H1 (cell line): ENCODE measurements around the gene RNF187. TPM values are rescaled to one million over a fixed set of nuclear protein-coding genes. Genes with fewer than 3 reads are reported as not detected.

Experiments
- CTCF ChIA-PET: fragments of 300-600 bp; sonication (Branson Sonifier 250); formaldehyde crosslinking; loops from one replicate; lab custom pipeline; 2021; ENCODE audit not compliant: partially characterized antibody; lab: Charles Lee
- POLR2A ChIA-PET: fragments of 300-600 bp; sonication (Branson Sonifier 250); formaldehyde crosslinking; loops from one replicate; lab custom pipeline; 2021; ENCODE audit warnings: inconsistent platforms; ENCODE audit not compliant: partially characterized antibody; lab: Charles Lee
- DNase-seq, 2 experiments: peaks; one replicate each; pipeline versions ENCODE4 v3.0.0 to v3.0.0-alpha.2; 2010 to 2022; ENCODE audit warnings: low spot score in 2 of 2, low read depth in 1 of 2, mixed read lengths in 1 of 2
- FAIRE-seq: peaks from 2 replicates; lab custom pipeline; 2011; peaks lifted over from hg19 to GRCh38; lab: Jason Lieb, UNC
- H2AFZ ChIP-seq: 2 replicates; pipeline ENCODE4 v1.8.1; 2012; ENCODE audit warnings: low read length, inconsistent platforms
- H2AK5ac ChIP-seq: 2 replicates; pipeline ENCODE4 v1.6.1; 2013; ENCODE audit warnings: low read depth, low read length
- H2BK120ac ChIP-seq: replicated peaks from 2 replicates; pipeline ENCODE3; 2013; ENCODE audit warnings: low read depth, low read length, inconsistent platforms
- H2BK12ac ChIP-seq: 2 replicates; pipeline ENCODE4 v1.6.1; 2013; ENCODE audit warnings: low read depth, low read length
- H2BK15ac ChIP-seq: 2 replicates; pipeline ENCODE4 v1.6.1; 2013; ENCODE audit warnings: low read length
- H2BK20ac ChIP-seq: 2 replicates; pipeline ENCODE4 v1.6.1; 2013; ENCODE audit warnings: low read length
- H2BK5ac ChIP-seq: 2 replicates; pipeline ENCODE4 v1.6.1; 2013; ENCODE audit warnings: low read depth, low read length
- H3K14ac ChIP-seq: 2 replicates; pipeline ENCODE4 v1.6.1; 2013; ENCODE audit warnings: inconsistent platforms; ENCODE audit not compliant: insufficient read length
- H3K18ac ChIP-seq: 2 replicates; pipeline ENCODE4 v1.6.1; 2013; ENCODE audit warnings: low read length; ENCODE audit errors: extremely low read depth
- H3K23ac ChIP-seq: 2 replicates; pipeline ENCODE4 v1.6.1; 2013; ENCODE audit warnings: inconsistent platforms; ENCODE audit not compliant: insufficient read length
- H3K23me2 ChIP-seq: 2 replicates; pipeline ENCODE4 v1.6.1; 2013; ENCODE audit warnings: low read depth, low read length
- H3K27ac ChIP-seq: 2 replicates; pipeline ENCODE4 v1.6.1; 2011; ENCODE audit warnings: low read depth, low read length, inconsistent platforms
- H3K27me3 ChIP-seq, 4 experiments: replicated peaks in 1 of 4; 1 replicate in 1 of 4; 2 replicates in 3 of 4; pipeline versions ENCODE4 v1.6.1 to v1.8.1; 2011 to 2013; ENCODE audit warnings: low read length in 3 of 4, mild to moderate bottlenecking in 3 of 4, inconsistent platforms in 2 of 4, mixed read lengths in 2 of 4, moderate library complexity in 1 of 4; ENCODE audit not compliant: control insufficient read depth in 3 of 4, insufficient read depth in 3 of 4; ENCODE audit errors: extremely low read depth in 1 of 4
- H3K36me3 ChIP-seq, 4 experiments: 2 replicates each; pipeline versions ENCODE4 v1.6.1 to v1.8.1; 2011 to 2013; ENCODE audit warnings: mild to moderate bottlenecking in 4 of 4, low read length in 3 of 4, moderate library complexity in 2 of 4, control low read depth in 1 of 4, inconsistent platforms in 1 of 4; ENCODE audit not compliant: insufficient read depth in 4 of 4, control insufficient read depth in 2 of 4
- H3K4ac ChIP-seq: replicated peaks from 2 replicates; pipeline ENCODE3; 2013; ENCODE audit warnings: low read length, low read depth, mixed read lengths, inconsistent platforms; ENCODE audit not compliant: insufficient read length
- H3K4me1 ChIP-seq, 4 experiments: replicated peaks in 1 of 4; 1 replicate in 1 of 4; 2 replicates in 3 of 4; pipeline versions ENCODE4 v1.6.1 to v1.8.1; 2011 to 2013; ENCODE audit warnings: low read length in 3 of 4, inconsistent platforms in 2 of 4, mixed read lengths in 1 of 4; ENCODE audit not compliant: insufficient read depth in 4 of 4, control insufficient read depth in 3 of 4
- H3K4me2 ChIP-seq, 2 experiments: 2 replicates each; pipeline versions ENCODE4 v1.6.1 to v1.8.1; 2011 to 2013; ENCODE audit warnings: low read depth in 2 of 2, low read length in 2 of 2, control low read depth in 1 of 2, inconsistent platforms in 1 of 2, mild to moderate bottlenecking in 1 of 2; ENCODE audit not compliant: insufficient read depth in 1 of 2
- H3K4me3 ChIP-seq, 4 experiments: fragments of 200-600, 300-600 bp in 1 of 4; sonication (generic), shearing (Covaris generic), sonication (Bioruptor Twin) in 1 of 4; 2 replicates each; pipeline versions ENCODE4 v1.5.1 to v1.8.1; 2011 to 2016; ENCODE audit warnings: low read length in 4 of 4, low read depth in 3 of 4, control low read depth in 2 of 4, inconsistent platforms in 2 of 4, mild to moderate bottlenecking in 2 of 4, mixed read lengths in 1 of 4, moderate library complexity in 1 of 4; ENCODE audit not compliant: insufficient read depth in 2 of 4; ENCODE audit errors: extremely low read depth in 1 of 4
- H3K56ac ChIP-seq: replicated peaks from 2 replicates; pipeline ENCODE3; 2013; ENCODE audit warnings: low read depth, mild to moderate bottlenecking, mixed read lengths, low read length, inconsistent platforms; ENCODE audit not compliant: insufficient read length
- H3K79me1 ChIP-seq: 2 replicates; pipeline ENCODE4 v1.6.1; 2013; ENCODE audit warnings: low read depth, low read length, control low read depth
- H3K79me2 ChIP-seq, 2 experiments: 2 replicates each; pipeline versions ENCODE4 v1.6.1 to v1.8.1; 2012 to 2013; ENCODE audit warnings: low read length in 2 of 2, mild to moderate bottlenecking in 2 of 2, inconsistent platforms in 1 of 2; ENCODE audit not compliant: insufficient read depth in 2 of 2, control insufficient read depth in 1 of 2
- H3K9ac ChIP-seq, 4 experiments: replicated peaks in 1 of 4; 1 replicate in 1 of 4; 2 replicates in 3 of 4; pipeline versions ENCODE4 v1.6.1 to v1.8.1; 2011 to 2013; ENCODE audit warnings: low read depth in 3 of 4, low read length in 3 of 4, control low read depth in 2 of 4, mild to moderate bottlenecking in 2 of 4, moderate library complexity in 2 of 4, inconsistent platforms in 1 of 4; ENCODE audit errors: extremely low read depth in 1 of 4
- H3K9me3 ChIP-seq, 2 experiments: 2 replicates each; pipeline versions ENCODE4 v1.6.1 to v1.8.1; 2012 to 2013; ENCODE audit warnings: mild to moderate bottlenecking in 2 of 2, moderate library complexity in 2 of 2, control low read depth in 1 of 2, inconsistent platforms in 1 of 2, low read depth in 1 of 2, low read length in 1 of 2, mixed read lengths in 1 of 2; ENCODE audit not compliant: insufficient read depth in 2 of 2
- H4K20me1 ChIP-seq, 2 experiments: replicated peaks in 1 of 2; 2 replicates each; pipeline versions ENCODE3 to v1.8.1; 2011 to 2013; ENCODE audit warnings: inconsistent platforms in 2 of 2, low read length in 2 of 2, mild to moderate bottlenecking in 1 of 2; ENCODE audit not compliant: insufficient read depth in 2 of 2, control insufficient read depth in 1 of 2
- H4K5ac ChIP-seq: 2 replicates; pipeline ENCODE4 v1.6.1; 2013; ENCODE audit warnings: low read length, low read depth, mixed read lengths, inconsistent platforms; ENCODE audit not compliant: insufficient read length
- H4K8ac ChIP-seq: 2 replicates; pipeline ENCODE4 v1.8.0; 2013; ENCODE audit warnings: mild to moderate bottlenecking, moderate library complexity, low read length, inconsistent platforms; ENCODE audit not compliant: insufficient read depth; ENCODE audit errors: extremely low read depth
- H4K91ac ChIP-seq: replicated peaks from 2 replicates; pipeline ENCODE3; 2013; ENCODE audit warnings: low read length, mixed read lengths, inconsistent platforms; ENCODE audit not compliant: insufficient read length
- EGR1 ChIP-seq: IDR thresholded peaks from 2 replicates; pipeline ENCODE4 v1.6.1; 2011; ENCODE audit warnings: low read depth, low read length, borderline replicate concordance
- MAFK ChIP-seq: IDR thresholded peaks from 2 replicates; pipeline ENCODE4 v1.6.1; 2012; ENCODE audit warnings: low read depth, mild to moderate bottlenecking, improper control_type of control experiment, low read length
- MAX ChIP-seq: IDR thresholded peaks from 2 replicates; pipeline ENCODE4 v1.6.1; 2012; ENCODE audit warnings: inconsistent platforms
- NANOG ChIP-seq: IDR thresholded peaks from 2 replicates; pipeline ENCODE4 v1.6.1; 2011; ENCODE audit warnings: low read length, low read depth, mild to moderate bottlenecking, inconsistent platforms; ENCODE audit not compliant: insufficient read depth, poor library complexity, severe bottlenecking
- SAP30 ChIP-seq: fragments of 300-600 bp; sonication (generic); IDR thresholded peaks from 2 replicates; pipeline ENCODE4 v1.7.1; 2012; ENCODE audit warnings: low read length, moderate library complexity, mild to moderate bottlenecking, inconsistent platforms; ENCODE audit not compliant: insufficient read depth, insufficient replicate concordance
- TBP ChIP-seq: IDR thresholded peaks from 2 replicates; pipeline ENCODE4 v1.6.1; 2011; ENCODE audit warnings: low read depth, low read length, improper control_type of control experiment
- WGBS, 2 experiments: shearing (Covaris generic) in 1 of 2; methylation state at CpG; one replicate each; pipeline versions ENCODE4 v1.1.6 to v1.1.7; 2013 to 2015; ENCODE audit warnings: low lambda C conversion rate in 2 of 2, mixed read lengths in 2 of 2, inconsistent platforms in 1 of 2, low coverage in 1 of 2, missing lambda C conversion rate in 1 of 2; ENCODE audit not compliant: insufficient replicate concordance in 2 of 2, insufficient coverage in 1 of 2, insufficient read length in 1 of 2; ENCODE audit errors: extremely low coverage in 1 of 2, missing lambda C conversion rate in 1 of 2; 5-methylcytosine and 5-hydroxymethylcytosine counted together
- polyA plus RNA-seq, 7 experiments: library from polyadenylated mRNA; depleted of rRNA in 3 of 7; stranded (reverse) in 5 of 7; unstranded in 2 of 7; fragments of >200 nt in 5 of 7; fragments of 200-250 nt in 2 of 7; gene quantifications; 1 replicate in 5 of 7; 2 replicates in 1 of 7; 4 replicates in 1 of 7; pipeline versions ENCODE4 v1.2.1 to v1.2.3, GENCODE V29; 2011 to 2013; ENCODE audit warnings: missing spikeins in 2 of 7, mixed read lengths in 2 of 7
- total RNA-seq: library from RNA; stranded (reverse); fragmentation: NEBNext Ultra II Directional; extraction: Animal tissue kit (Norgen Biotek cat#: 25700); gene quantifications from 2 replicates; pipeline ENCODE4 v1.2.1, GENCODE V29; 2021

Gene RNF187
- total and polyA plus RNA-seq, 2 of the 8 experiments (the other 6 are each of a cell fraction or from before 2014, with no cell fraction given) = 47.0 to 113 TPM

GRCh38 chr1:228474507-228474906 is 12.7 kb upstream of the RNF187 start:
- no peak overlapping the region for H3K56ac ChIP-seq
- H4K5ac ChIP-seq = no peak overlapping the region
- H2BK15ac ChIP-seq = no peak overlapping the region
- no peak overlapping the region for H3K4ac ChIP-seq
- H4K20me1 ChIP-seq = no peaks in the 10 kb centered on the region
- no peak overlapping the region for H2BK5ac ChIP-seq
- H3K18ac ChIP-seq = no peak overlapping the region
- no peaks in the 10 kb centered on the region for H3K79me1 ChIP-seq
- no peaks in the 10 kb centered on the region for H3K36me3 ChIP-seq
- DNase-seq (no peak), FAIRE-seq (no peak)
- no peak overlapping the region for H4K91ac ChIP-seq
- CTCF ChIA-PET = interaction anchor here (0.6 to 12.4 kb wide), 8 partner anchors 8 to 134 kb away, joined by 3 to 117 read pairs (median 6); partner anchors contain the start of gene RNF187
- peaks cover 2 to 11% (median 6%) of the 10 kb centered on the region in 4 experiments for H3K27me3 ChIP-seq
- 38% methylated on average over 3 of the region's 3 CpGs; no CpG with 5 or more reads in 1 of the 2 experiments for WGBS, 2 experiments
- H2BK20ac ChIP-seq = no peak overlapping the region
- H3K14ac ChIP-seq = no peak overlapping the region
- no peaks in the 10 kb centered on the region for H3K79me2 ChIP-seq
- H3K9ac ChIP-seq = no peak overlapping the region
- no peaks in the 10 kb centered on the region for H3K9me3 ChIP-seq
- no peak overlapping the region for H4K8ac ChIP-seq
- no peak overlapping the region for H2BK12ac ChIP-seq
- H3K4me1 ChIP-seq = peaks cover 5 to 38% (median 26%) of the 10 kb centered on the region in 4 experiments
- H2AFZ ChIP-seq = no peak overlapping the region
- no peak overlapping the region for H2BK120ac ChIP-seq
- no peak overlapping the region for H3K27ac ChIP-seq
- H3K4me3 ChIP-seq = no peak overlapping the region
- H2AK5ac ChIP-seq = no peak overlapping the region
- POLR2A ChIA-PET = interaction anchor here (2.2 to 13.1 kb wide), 2 partner anchors 12 to 13 kb away, joined by 5 to 232 read pairs; a partner anchor contains a TSS
- H3K23me2 ChIP-seq = no peaks in the 10 kb centered on the region
- H3K23ac ChIP-seq = no peak overlapping the region
- H3K4me2 ChIP-seq = peak overlapping the region; percentile 21 to 47; a peak in 1 of 4 replicates
- no peak for TF ChIP-seq NANOG
- TF ChIP-seq TBP = no peak
- no peak for TF ChIP-seq MAFK
- TF ChIP-seq EGR1 = no peak
- TF ChIP-seq SAP30 = no peak
- TF ChIP-seq MAX = peak; percentile 82
